ENCODE data around the gene DNM1.
"Not testable (repeated sequence)": the region's sequence is repeated elsewhere in the genome, so short reads cannot be mapped to it uniquely, and the experiment has no call there.

Gene DNM1

GRCh38 chr9:128178806-128179431 is 24.3 kb upstream of the DNM1 start:
- DNase-seq = no peak

GRCh38 chr9:128180001-128180400 is 23.2 kb upstream of the DNM1 start:
- no peak for DNase-seq

- no peak for DNase-seq
Measured at GRCh38 chr9:128180447-128180846, 22.7 kb upstream of the DNM1 start.

GRCh38 chr9:128181480-128181879 is 21.7 kb upstream of the DNM1 start:
- not testable (repeated sequence) for DNase-seq

GRCh38 chr9:128182893-128183588 is 20.1 kb upstream of the DNM1 start:
- DNase-seq = no peak

- DNase-seq = no peak
Measured at GRCh38 chr9:128185979-128186965, 16.9 kb upstream of the DNM1 start.

GRCh38 chr9:128187361-128187760 is 15.8 kb upstream of the DNM1 start:
- no peak for DNase-seq

- no peak for DNase-seq
Measured at GRCh38 chr9:128188209-128188608, 15.0 kb upstream of the DNM1 start.

- DNase-seq = no peak
Measured at GRCh38 chr9:128190013-128190412, 13.2 kb upstream of the DNM1 start.

- peak; percentile 40 for DNase-seq
Measured at GRCh38 chr9:128190516-128191405, 12.4 kb upstream of the DNM1 start.

GRCh38 chr9:128191406-128192046 is 11.7 kb upstream of the DNM1 start, which contains the start of gene CIZ1:
Gene CIZ1 (minus strand): TSS chr9:128191572. CDS start chr9:128190857, 715 bp downstream.
- peak; percentile 56 for DNase-seq

GRCh38 chr9:128192601-128193371 is 10.4 kb upstream of the DNM1 start:
- DNase-seq = peak; percentile 84

- DNase-seq = no peak
Measured at GRCh38 chr9:128193469-128194096, 9.6 kb upstream of the DNM1 start.

GRCh38 chr9:128201441-128202369 is 1.5 kb upstream of the DNM1 start:
- no peak for DNase-seq

GRCh38 chr9:128202648-128203023 is 543 bp upstream of the DNM1 start:
- DNase-seq = no peak

- DNase-seq = peak; percentile 30
Measured at GRCh38 chr9:128203707-128204551, 750 bp downstream of the DNM1 start.

GRCh38 chr9:128204858-128205257 is 1.7 kb downstream of the DNM1 start:
- DNase-seq = no peak

- DNase-seq = no peak
Measured at GRCh38 chr9:128205296-128205944, 2.2 kb downstream of the DNM1 start.
